ENCODE measurements around the gene KCNIP3.

The KCNIP3 gene

DNA sequence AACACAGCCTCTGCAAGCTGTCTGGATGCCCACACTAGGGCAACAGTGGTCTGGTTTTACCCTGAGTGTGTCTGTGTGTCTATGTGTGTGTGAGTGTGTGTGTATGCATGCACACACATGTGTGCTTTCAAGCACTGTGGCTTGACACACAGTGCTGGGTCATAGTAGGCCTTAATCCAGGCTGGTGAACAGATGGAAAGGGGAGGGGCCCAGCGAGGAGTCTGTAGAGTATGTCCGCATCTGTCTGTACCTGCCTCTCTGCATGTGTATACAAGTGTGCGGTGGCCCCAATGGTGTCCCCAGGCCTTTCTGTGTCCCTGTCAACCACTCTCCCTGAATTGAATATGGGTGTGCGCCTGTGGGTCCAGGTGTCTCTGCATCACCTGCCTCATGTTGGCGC, 9.3 kb upstream of the KCNIP3 start:
- Histone ChIP-seq H3K4me3 (ENCODE audit: low read depth, low read length) (no peak overlapping the region), H3K36me3 (no peaks in the 10 kb centered on the region), H3K27me3 (no peaks in the 10 kb centered on the region), H3K9me3 (no peaks in the 10 kb centered on the region), H3K4me1 (no peaks in the 10 kb centered on the region)
- no peak for DNase-seq
- TF ChIP-seq, protein P1, sequence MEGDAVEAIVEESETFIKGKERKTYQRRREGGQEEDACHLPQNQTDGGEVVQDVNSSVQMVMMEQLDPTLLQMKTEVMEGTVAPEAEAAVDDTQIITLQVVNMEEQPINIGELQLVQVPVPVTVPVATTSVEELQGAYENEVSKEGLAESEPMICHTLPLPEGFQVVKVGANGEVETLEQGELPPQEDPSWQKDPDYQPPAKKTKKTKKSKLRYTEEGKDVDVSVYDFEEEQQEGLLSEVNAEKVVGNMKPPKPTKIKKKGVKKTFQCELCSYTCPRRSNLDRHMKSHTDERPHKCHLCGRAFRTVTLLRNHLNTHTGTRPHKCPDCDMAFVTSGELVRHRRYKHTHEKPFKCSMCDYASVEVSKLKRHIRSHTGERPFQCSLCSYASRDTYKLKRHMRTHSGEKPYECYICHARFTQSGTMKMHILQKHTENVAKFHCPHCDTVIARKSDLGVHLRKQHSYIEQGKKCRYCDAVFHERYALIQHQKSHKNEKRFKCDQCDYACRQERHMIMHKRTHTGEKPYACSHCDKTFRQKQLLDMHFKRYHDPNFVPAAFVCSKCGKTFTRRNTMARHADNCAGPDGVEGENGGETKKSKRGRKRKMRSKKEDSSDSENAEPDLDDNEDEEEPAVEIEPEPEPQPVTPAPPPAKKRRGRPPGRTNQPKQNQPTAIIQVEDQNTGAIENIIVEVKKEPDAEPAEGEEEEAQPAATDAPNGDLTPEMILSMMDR (IDR thresholded peaks at IDR 0.05; ENCODE audit: low read depth, low read length), result no peak

DNA sequence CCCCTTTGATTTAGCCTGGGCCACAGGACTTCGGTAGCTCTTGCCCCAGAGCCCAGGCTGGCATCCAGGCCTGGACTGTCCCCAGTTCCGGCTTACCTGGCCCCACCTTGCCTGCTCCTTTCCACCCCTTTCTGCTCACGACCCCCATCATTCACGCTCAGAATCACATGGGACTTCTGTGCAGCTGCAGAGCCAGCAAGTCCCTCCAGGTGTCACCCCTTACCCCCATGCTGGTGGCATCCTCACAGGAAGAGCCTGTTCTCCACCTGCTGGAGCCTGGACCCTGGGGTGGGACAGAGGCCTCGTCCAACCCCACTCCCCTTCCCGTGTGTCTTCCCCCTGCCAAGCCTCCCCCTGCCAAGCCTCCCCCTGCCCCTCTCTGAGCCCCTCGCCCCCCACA, 7.9 kb upstream of the KCNIP3 start:
- H3K4me1 ChIP-seq, result no peaks in the 10 kb centered on the region
- no peaks in the 10 kb centered on the region for H3K9me3 ChIP-seq
- no peaks in the 10 kb centered on the region for H3K36me3 ChIP-seq
- no peak for DNase-seq
- no peaks in the 10 kb centered on the region for H3K27me3 ChIP-seq
- H3K4me3 ChIP-seq (ENCODE audit: low read depth, low read length), result no peak overlapping the region
- TF ChIP-seq, protein P1 (IDR thresholded peaks at IDR 0.05; ENCODE audit: low read depth, low read length), result no peak

DNA sequence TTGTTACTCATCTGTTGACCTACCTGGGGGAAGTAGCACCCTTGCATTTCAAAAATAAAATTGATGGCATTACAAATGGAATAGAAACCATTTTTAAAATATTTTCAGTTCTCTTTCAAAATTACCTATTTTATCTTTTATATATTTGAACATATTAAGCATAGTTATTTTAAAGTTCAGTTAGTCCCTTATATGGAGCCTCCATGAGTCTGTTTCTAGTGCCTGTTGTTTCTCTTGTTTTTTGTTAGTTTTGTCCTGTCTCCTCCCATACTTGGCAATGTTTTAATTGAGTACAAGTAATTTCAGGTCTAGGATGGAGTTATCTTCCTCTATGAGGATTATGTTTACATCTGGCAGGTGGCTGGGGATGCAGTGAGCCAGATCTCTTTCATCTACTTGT, 5.9 kb upstream of the KCNIP3 start:
- Histone ChIP-seq H3K4me1 (no peaks in the 10 kb centered on the region), H3K9me3 (no peaks in the 10 kb centered on the region), H3K27me3 (no peaks in the 10 kb centered on the region), H3K36me3 (no peaks in the 10 kb centered on the region), H3K4me3 (ENCODE audit: low read depth, low read length) (no peak overlapping the region)
- DNase-seq, result no peak
- TF ChIP-seq, protein P1 (IDR thresholded peaks at IDR 0.05; ENCODE audit: low read depth, low read length), result no peak

DNA sequence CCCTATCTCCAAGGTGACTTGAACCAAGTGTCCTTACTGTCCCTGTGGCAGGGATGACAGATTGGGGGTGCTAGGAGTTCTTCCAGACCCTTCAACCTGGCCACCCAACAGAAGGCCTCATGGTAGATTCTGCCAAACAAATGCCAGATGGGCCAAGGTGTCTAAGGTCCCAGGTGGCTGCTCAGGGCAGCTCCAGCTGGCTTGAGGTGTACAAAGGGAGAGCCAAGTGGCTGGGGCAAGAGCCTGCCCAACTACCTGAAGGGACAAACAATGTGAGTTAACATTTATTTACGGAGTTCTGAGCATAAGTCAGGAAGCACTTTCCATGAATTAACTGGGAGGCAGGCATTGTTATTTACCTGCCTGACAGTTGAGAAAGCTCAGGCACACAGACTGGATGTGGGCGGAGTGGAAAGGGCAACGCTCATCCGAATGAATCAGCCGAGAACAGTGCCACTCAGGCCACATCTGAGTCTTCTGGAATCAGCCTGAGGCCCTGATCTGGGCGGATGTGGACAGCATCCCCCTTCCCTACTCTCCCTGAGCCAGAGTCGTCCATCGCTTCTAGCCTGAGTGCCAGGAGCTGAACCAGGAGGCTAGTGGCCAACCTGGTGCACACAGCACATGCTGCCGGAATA, 4.4 kb upstream of the KCNIP3 start:
- TF ChIP-seq, protein P1 (IDR thresholded peaks at IDR 0.05; ENCODE audit: low read depth, low read length), result no peak
- Histone ChIP-seq H3K4me1 (no peaks in the 10 kb centered on the region), H3K4me3 (ENCODE audit: low read depth, low read length) (no peak overlapping the region), H3K9me3 (no peaks in the 10 kb centered on the region), H3K36me3 (no peaks in the 10 kb centered on the region), H3K27me3 (no peaks in the 10 kb centered on the region)
- no peak for DNase-seq

DNA sequence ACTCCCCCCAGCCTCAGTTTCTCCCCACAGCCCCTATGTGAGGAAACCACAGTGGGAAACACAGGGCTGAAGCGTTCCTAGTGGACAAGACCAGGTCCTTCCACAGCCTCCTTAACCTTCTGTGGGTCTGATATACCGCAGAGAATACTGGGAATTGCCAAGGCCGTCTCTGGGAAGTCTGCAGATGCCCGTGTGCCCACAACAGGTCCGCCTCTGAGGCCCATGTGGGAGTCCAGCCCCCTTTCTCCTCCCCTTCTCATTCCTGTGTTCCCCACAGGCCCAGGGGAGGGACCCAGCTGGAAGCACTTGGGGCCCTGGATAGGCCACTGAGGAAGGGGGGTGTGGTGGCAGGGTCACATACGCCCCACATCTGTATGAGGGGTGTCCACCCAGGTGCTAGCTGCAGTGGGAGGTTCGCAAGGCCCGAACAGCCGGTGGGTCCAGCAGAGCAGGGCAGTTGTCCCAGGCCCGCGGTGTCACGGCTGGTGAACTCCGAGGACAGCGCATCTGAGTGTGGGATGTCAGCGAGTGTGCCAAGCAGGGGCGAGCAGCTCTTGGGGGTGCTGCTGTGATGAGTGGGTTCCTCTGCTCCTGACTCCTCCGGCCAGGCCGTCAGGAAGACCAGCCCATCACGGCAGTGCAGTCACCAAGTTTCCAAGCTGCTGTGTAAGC, 2.4 kb upstream of the KCNIP3 start:
- H3K4me1 ChIP-seq, result no peaks in the 10 kb centered on the region
- no peaks in the 10 kb centered on the region for H3K36me3 ChIP-seq
- H3K4me3 ChIP-seq (ENCODE audit: low read depth, low read length), result no peak overlapping the region
- H3K27me3 ChIP-seq, result no peaks in the 10 kb centered on the region
- TF ChIP-seq, protein P1 (IDR thresholded peaks at IDR 0.05; ENCODE audit: low read depth, low read length), result no peak
- H3K9me3 ChIP-seq, result no peaks in the 10 kb centered on the region
- no peak for DNase-seq

DNA sequence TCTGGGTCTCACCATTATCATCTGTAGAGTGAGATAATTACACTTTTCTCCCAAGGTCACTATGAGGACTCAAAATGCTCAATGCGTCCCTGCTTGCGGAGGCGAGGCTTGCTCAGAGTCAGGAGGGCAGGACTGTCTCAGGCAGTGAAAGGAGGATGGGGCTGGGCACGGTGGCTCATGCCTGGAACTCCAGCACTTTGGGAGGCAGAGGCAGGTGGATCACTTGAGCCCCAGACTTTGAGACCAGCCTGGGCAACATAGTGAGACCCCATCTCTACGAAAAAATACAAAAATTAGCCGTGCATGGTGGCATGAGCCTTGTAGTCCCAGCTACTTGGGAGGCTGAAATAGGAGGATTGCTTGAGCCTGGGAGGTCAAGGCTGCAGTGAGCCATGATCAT, 1.8 kb upstream of the KCNIP3 start:
- no peaks in the 10 kb centered on the region for H3K27me3 ChIP-seq
- H3K9me3 ChIP-seq, result no peaks in the 10 kb centered on the region
- TF ChIP-seq, protein P1 (IDR thresholded peaks at IDR 0.05; ENCODE audit: low read depth, low read length), result no peak
- no peaks in the 10 kb centered on the region for H3K36me3 ChIP-seq
- H3K4me1 ChIP-seq, result no peaks in the 10 kb centered on the region
- H3K4me3 ChIP-seq (ENCODE audit: low read depth, low read length), result no peak overlapping the region
- no peak for DNase-seq

Data from BE2C (cell line).